GM12873 (cell line): ENCODE measurements around the gene VAV2.

ENCODE experiments used
- TF ChIP-seq, protein P1 (sequence below): IDR thresholded peaks from 2 replicates; pipeline ENCODE4 v1.5.1; 2012; ENCODE audit warnings: low read depth, mild to moderate bottlenecking, moderate library complexity, low read length, control low read depth; ENCODE audit not compliant: insufficient read depth; ENCODE audit errors: missing control alignments

VAV2 gene

DNA sequence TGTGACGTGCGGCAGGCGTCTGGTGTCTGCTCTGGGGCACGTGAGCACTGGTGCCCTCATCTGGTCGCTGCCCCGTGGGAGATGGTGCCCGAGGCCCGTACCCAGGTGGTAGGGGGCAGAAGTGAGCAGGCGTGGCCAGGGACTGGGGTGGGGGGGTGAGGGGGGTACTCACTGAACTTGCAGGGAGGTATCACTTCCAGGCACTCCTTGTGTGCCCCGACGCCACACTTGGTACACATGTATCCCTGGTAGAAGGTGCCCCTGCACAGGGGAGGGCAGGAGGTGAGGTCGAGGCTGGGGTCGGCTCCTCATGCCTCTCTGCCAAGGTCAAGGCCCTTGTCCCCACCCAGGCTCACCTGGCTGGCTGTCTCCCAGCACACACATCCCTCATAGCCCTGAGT is 208.8 kb downstream of the VAV2 start:
- TF ChIP-seq, protein P1, sequence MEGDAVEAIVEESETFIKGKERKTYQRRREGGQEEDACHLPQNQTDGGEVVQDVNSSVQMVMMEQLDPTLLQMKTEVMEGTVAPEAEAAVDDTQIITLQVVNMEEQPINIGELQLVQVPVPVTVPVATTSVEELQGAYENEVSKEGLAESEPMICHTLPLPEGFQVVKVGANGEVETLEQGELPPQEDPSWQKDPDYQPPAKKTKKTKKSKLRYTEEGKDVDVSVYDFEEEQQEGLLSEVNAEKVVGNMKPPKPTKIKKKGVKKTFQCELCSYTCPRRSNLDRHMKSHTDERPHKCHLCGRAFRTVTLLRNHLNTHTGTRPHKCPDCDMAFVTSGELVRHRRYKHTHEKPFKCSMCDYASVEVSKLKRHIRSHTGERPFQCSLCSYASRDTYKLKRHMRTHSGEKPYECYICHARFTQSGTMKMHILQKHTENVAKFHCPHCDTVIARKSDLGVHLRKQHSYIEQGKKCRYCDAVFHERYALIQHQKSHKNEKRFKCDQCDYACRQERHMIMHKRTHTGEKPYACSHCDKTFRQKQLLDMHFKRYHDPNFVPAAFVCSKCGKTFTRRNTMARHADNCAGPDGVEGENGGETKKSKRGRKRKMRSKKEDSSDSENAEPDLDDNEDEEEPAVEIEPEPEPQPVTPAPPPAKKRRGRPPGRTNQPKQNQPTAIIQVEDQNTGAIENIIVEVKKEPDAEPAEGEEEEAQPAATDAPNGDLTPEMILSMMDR, result no peak

DNA sequence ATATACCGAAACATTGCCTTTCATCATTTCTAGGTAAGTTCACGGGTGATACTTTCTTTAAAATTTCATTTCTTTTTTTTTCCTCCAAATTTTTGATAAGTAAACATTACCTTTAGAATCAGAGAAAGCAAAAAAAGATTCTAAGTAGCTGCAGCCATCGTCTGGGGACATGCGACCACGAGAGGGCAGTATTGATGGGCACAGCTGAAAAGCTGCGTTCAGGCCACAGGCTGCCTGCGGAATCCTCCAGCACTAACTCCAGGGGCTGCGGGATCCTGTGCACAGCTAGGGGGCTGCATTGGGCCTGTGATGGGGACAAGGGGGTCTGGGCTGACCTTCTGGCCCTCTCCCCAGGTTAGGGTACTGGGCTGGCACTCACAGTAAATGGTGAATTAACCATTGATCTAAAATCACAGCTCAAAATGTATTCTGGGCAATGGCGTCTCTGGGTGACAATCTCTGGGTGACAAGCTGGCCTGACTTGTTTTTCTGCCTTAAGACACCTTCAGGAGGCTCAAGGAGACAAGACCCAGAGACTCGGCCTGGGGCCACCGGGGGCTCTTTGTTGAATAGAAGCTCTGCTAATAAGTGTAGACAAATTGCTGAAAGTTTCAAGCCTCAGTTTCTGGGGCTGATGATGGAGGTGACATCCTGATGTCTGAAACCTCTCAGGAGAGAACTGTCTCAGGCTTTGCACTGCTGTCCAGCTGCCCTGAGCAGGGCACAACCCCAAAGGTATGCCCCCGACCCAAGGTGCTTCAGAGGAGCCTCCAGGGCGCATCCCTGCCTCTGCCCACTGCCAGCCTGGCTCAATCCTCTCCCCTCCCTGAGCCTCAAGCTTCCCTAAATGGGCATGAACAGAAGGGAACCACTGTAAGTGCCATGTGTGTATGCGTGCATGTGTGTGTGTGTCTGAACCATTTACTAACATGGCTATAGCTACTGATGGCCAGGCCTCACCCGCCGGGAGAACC is 209.7 kb downstream of the VAV2 start:
- TF ChIP-seq, protein P1, result peak; percentile 80

DNA sequence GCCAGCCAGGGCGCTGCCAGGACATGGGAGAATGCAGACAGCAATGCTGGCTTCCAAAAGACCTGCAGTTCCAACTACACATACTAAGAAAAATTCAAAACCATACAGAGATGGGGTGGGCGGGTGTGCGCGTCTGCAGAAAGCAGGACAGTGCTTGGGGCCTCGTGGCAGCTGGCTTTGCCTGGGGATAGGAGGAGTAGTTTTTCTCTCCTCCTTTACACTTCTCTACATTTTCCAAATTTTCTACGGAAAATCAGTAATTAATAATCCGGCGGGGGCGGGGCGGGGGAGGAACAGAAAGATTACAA is 210.3 kb downstream of the VAV2 start:
- TF ChIP-seq, protein P1, result no peak

DNA sequence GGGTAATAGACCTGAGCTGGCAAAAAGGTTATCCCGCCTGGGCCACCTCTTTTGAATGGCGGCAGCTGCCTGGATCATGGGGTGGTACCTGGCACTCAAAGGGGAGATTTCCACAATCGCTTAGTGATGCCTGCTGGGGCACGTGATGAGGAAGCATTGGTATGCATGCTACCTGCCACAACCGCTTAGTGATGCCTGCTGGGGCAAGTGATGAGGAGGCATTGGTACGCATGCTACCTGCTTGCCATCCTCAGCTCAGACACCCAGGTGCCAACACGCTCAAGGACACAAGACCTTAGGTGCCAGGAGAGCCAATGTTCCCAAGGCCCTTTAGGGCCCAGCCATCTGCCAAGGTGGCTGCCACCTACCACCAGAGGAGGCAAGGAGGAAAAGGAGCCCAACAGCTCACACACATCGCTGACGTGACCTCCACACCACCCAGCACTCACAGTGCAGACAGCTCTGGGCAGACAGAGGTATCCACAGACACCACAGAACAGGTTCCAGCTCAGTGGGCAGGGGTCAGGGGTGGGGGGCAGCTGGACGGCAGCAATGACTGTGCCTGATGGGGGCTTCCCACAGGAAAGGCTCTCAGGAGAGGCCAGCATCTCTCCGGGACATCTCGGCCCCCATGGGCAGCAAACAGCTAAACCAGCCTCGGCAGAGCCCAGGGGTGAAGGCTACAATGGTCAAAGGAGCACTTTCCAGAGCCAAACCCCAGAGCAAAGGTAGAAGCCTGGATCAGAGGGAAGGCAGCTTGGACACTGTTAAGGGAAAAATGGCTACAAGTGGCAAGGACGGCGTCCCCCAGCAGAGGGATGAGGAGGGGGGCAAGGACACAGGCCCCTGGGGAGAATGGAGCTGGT is 210.9 kb downstream of the VAV2 start:
- TF ChIP-seq, protein P1, result no peak

DNA sequence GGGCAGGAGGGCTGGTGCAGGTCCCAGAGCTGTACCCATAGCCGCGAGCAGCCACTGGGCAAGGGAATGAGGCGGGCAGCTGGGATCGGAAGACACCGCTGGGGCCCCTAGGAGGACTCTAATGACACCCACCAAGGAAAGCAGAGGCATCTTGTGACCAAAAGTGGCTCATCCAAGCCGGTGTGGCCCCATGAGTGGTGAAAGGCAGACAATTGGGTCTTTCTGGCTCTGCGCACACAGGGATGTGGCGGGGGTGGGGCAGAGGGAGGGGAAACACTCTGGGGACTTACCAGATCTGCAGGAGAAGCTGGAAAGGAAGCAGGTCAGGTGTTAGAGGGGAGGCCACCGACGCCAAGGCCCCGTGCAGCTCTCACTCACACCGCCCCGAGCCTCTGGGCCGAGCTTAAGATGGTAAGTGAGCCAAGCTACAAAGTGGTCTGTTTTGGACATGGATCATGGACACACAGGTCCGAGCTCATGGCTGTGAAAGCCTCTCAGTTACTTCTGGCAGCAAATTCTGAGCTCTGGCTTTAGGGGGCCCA is 211.6 kb downstream of the VAV2 start:
- TF ChIP-seq, protein P1, result no peak

DNA sequence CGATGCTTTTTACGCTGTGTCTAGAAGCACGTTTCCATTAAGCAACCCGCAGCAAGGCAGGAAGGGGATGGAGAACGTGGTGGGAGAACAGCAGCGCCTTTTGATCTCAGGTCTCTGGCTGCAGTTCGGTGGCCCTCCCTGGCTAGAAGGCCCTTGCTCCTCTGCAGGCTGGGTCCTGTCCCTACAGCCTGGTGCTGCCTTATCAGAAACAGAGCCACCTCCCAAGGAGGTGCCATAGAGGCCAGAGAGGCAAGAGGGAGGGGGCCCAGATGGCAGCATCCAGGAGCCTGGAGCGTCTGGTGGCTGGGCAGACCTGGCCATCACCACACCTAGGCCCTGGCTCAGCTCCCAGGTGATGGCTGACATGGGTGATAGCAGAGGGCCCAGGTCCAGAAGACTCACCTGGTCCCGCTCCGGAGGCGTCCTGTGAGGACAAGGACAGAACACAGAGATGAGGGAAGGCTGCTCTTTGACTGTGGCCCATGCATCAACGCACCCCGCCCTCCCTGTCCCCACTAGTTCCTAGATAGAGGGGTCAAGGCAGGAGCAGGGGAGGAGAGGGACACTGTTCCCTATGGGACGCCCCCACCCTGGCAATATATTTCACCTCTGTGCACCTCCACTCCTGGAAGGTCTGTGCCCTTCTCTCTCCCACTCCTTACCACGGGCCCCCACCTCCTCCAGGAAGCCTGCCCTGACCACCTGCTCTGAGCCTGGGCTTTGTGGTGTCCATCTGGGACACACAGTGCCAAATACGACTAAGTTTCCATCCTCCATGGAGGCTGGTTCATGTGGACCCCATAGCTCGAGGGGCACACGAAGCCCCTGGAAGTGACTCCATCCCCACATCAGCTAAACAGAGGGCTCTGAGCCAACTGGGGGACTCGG is 212.4 kb downstream of the VAV2 start:
- TF ChIP-seq, protein P1, result no peak
